Measurements from ENCODE around the gene P4HA3. TPM values are rescaled to one million over a fixed set of nuclear protein-coding genes. Genes with fewer than 3 reads are reported as not detected.

Gene P4HA3
- total and polyA plus RNA-seq, 9 of the 15 experiments (the other 6 are each of a cell fraction or from before 2014, with no cell fraction given): 0.01 to 0.03 TPM; not detected in 7

DNA sequence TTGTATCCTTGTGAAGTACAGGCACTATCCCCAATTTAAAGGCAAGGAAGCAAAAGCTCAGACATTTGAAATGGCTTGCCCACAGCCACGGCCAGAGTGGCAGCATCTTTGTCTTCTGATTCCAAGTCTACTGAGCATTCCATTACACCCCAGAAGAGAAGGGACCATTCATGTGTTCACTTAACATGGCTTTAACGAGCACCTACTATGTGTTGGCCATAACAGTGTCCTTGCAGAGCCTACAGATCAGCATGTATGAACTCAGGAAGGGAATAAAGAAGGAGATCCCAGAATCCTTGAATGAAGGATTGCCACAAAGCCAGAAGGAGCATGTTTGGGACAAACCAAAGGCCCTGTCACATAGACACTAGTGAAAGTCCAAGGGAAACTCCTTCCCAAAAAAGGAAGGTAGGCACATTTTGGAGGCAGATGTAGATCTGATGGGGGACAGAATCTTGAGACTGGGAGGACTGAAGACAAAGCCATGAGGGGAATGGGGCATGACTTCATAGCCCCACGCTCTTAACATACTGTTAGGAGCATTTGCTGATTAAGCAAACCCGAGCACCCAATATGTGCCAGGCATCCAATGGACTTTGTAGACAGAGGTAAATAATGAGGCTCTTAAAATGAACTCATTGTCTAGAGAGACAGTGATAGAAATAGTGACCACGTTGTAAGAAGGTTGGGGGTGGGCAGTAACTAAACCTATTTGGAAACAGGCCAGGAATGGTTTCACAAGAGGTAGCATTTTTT is 54.9 kb downstream of the P4HA3 start (continued):
- TF ChIP-seq, protein P1, sequence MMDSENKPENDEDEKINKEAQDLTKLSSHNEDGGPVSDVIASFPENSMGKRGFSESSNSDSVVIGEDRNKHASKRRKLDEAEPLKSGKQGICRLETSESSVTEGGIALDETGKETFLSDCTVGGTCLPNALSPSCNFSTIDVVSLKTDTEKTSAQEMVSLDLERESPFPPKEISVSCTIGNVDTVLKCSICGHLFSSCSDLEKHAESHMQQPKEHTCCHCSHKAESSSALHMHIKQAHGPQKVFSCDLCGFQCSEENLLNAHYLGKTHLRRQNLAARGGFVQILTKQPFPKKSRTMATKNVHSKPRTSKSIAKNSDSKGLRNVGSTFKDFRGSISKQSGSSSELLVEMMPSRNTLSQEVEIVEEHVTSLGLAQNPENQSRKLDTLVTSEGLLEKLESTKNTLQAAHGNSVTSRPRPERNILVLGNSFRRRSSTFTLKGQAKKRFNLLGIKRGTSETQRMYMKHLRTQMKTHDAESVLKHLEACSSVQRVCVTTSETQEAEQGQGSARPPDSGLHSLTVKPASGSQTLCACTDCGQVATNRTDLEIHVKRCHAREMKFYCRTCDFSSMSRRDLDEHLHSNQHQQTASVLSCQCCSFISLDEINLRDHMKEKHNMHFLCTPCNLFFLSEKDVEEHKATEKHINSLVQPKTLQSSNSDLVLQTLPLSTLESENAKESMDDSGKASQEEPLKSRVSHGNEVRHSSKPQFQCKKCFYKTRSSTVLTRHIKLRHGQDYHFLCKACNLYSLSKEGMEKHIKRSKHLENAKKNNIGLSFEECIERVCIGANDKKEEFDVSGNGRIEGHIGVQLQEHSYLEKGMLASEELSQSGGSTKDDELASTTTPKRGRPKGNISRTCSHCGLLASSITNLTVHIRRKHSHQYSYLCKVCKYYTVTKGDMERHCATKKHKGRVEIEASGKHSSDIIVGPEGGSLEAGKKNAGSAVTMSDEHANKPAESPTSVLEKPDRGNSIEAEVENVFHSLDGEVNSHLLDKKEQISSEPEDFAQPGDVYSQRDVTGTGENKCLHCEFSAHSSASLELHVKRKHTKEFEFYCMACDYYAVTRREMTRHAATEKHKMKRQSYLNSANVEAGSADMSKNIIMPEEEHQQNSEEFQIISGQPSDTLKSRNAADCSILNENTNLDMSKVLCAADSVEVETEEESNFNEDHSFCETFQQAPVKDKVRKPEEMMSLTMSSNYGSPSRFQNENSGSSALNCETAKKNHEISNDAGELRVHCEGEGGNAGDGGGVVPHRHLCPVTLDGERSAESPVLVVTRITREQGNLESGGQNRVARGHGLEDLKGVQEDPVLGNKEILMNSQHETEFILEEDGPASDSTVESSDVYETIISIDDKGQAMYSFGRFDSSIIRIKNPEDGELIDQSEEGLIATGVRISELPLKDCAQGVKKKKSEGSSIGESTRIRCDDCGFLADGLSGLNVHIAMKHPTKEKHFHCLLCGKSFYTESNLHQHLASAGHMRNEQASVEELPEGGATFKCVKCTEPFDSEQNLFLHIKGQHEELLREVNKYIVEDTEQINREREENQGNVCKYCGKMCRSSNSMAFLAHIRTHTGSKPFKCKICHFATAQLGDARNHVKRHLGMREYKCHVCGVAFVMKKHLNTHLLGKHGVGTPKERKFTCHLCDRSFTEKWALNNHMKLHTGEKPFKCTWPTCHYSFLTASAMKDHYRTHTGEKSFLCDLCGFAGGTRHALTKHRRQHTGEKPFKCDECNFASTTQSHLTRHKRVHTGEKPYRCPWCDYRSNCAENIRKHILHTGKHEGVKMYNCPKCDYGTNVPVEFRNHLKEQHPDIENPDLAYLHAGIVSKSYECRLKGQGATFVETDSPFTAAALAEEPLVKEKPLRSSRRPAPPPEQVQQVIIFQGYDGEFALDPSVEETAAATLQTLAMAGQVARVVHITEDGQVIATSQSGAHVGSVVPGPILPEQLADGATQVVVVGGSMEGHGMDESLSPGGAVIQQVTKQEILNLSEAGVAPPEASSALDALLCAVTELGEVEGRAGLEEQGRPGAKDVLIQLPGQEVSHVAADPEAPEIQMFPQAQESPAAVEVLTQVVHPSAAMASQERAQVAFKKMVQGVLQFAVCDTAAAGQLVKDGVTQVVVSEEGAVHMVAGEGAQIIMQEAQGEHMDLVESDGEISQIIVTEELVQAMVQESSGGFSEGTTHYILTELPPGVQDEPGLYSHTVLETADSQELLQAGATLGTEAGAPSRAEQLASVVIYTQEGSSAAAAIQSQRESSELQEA (IDR thresholded peaks at IDR 0.05; ENCODE audit: low read depth): no peak
- TF ChIP-seq ZEB2 (IDR thresholded peaks at IDR 0.05): no peak
- peak; percentile 47; the same call in 1 of the 2 replicates for TF ChIP-seq ZNF316 (IDR thresholded peaks at IDR 0.05)
- TF ChIP-seq HMGN3 (IDR thresholded peaks at IDR 0.05; ENCODE audit: borderline replicate concordance, extremely low read depth, insufficient read length, low read depth, low read length): no peak
- TF ChIP-seq SMARCB1 (IDR thresholded peaks at IDR 0.05; ENCODE audit: insufficient read length, low read depth): no peak
- TF ChIP-seq, protein P2, sequence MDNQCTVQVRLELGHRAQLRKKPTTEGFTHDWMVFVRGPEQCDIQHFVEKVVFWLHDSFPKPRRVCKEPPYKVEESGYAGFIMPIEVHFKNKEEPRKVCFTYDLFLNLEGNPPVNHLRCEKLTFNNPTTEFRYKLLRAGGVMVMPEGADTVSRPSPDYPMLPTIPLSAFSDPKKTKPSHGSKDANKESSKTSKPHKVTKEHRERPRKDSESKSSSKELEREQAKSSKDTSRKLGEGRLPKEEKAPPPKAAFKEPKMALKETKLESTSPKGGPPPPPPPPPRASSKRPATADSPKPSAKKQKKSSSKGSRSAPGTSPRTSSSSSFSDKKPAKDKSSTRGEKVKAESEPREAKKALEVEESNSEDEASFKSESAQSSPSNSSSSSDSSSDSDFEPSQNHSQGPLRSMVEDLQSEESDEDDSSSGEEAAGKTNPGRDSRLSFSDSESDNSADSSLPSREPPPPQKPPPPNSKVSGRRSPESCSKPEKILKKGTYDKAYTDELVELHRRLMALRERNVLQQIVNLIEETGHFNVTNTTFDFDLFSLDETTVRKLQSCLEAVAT (IDR thresholded peaks at IDR 0.05): no peak
- TF ChIP-seq, protein P3, sequence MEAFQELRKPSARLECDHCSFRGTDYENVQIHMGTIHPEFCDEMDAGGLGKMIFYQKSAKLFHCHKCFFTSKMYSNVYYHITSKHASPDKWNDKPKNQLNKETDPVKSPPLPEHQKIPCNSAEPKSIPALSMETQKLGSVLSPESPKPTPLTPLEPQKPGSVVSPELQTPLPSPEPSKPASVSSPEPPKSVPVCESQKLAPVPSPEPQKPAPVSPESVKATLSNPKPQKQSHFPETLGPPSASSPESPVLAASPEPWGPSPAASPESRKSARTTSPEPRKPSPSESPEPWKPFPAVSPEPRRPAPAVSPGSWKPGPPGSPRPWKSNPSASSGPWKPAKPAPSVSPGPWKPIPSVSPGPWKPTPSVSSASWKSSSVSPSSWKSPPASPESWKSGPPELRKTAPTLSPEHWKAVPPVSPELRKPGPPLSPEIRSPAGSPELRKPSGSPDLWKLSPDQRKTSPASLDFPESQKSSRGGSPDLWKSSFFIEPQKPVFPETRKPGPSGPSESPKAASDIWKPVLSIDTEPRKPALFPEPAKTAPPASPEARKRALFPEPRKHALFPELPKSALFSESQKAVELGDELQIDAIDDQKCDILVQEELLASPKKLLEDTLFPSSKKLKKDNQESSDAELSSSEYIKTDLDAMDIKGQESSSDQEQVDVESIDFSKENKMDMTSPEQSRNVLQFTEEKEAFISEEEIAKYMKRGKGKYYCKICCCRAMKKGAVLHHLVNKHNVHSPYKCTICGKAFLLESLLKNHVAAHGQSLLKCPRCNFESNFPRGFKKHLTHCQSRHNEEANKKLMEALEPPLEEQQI (IDR thresholded peaks at IDR 0.05): no peak
- no peak for TF ChIP-seq SREBF1 (IDR thresholded peaks at IDR 0.05; ENCODE audit: borderline replicate concordance, low read depth, low read length)
- TF ChIP-seq BDP1 (IDR thresholded peaks at IDR 0.05; ENCODE audit: insufficient read depth, insufficient read length): no peak
- no peak for TF ChIP-seq SOX6 (IDR thresholded peaks at IDR 0.05)
- no peak for TF ChIP-seq TEAD2 (tag; IDR thresholded peaks at IDR 0.05)
- TF ChIP-seq ZNF75A (CRISPR knock-in tag; IDR thresholded peaks at IDR 0.05): no peak
- peak; percentile 81 for TF ChIP-seq ZKSCAN1 (IDR thresholded peaks at IDR 0.05; ENCODE audit: low read depth, low read length)
- 0 out of 2 replicates have a peak, but pooled peaks have one; percentile 11 for TF ChIP-seq MAFG (tag; conservative IDR thresholded peaks at IDR 0.05)
